HG03469 (cell line): ENCODE data around the gene SLAMF9.

Experiments used
- ATAC-seq: cut with Tn5 transposase; IDR thresholded peaks from one replicate; pipeline ENCODE4 v1.9.1; 2021; ENCODE audit warnings: mild to moderate bottlenecking, moderate library complexity, moderate number of reproducible peaks; ENCODE audit not compliant: unreplicated experiment

The SLAMF9 gene

GRCh38 chr1:159922511-159923202, 31.4 kb downstream of the SLAMF9 start:
- no peak for ATAC-seq

GRCh38 chr1:159921700-159922504, 32.1 kb downstream of the SLAMF9 start:
- no peak for ATAC-seq

GRCh38 chr1:159921251-159921650, 32.8 kb downstream of the SLAMF9 start:
- peak; percentile 28 for ATAC-seq

GRCh38 chr1:159920651-159921050, 33.4 kb downstream of the SLAMF9 start:
- no peak for ATAC-seq

- ATAC-seq, result no peak
These were observed 33.8 kb downstream of the SLAMF9 start for GRCh38 chr1:159920202-159920601.

GRCh38 chr1:159919236-159919865, 34.7 kb downstream of the SLAMF9 start:
- no peak for ATAC-seq

GRCh38 chr1:159918352-159919200, 35.5 kb downstream of the SLAMF9 start:
- ATAC-seq, result no peak

GRCh38 chr1:159917533-159918351, 36.3 kb downstream of the SLAMF9 start:
- ATAC-seq, result no peak

- ATAC-seq, result no peak
These were observed 37.6 kb downstream of the SLAMF9 start for GRCh38 chr1:159916242-159917051.

- no peak for ATAC-seq
These were observed 38.3 kb downstream of the SLAMF9 start for GRCh38 chr1:159915571-159916241.

- ATAC-seq, result no peak
These were observed 39.6 kb downstream of the SLAMF9 start for GRCh38 chr1:159914252-159915018.

GRCh38 chr1:159913451-159914192, 40.4 kb downstream of the SLAMF9 start:
- ATAC-seq, result no peak

GRCh38 chr1:159911326-159912070, 42.5 kb downstream of the SLAMF9 start:
- no peak for ATAC-seq

GRCh38 chr1:159908031-159908940, 45.8 kb downstream of the SLAMF9 start:
- ATAC-seq, result no peak

- no peak for ATAC-seq
These were observed 47.1 kb downstream of the SLAMF9 start for GRCh38 chr1:159906960-159907359.
